HG03432 (cell line): Measurements from ENCODE around the gene WWOX.

ENCODE experiments used
- ATAC-seq: cut with Tn5 transposase; IDR thresholded peaks from one replicate; pipeline ENCODE4 v1.9.1; 2021; ENCODE audit warnings: mild to moderate bottlenecking, moderate library complexity; ENCODE audit not compliant: unreplicated experiment

Gene WWOX

GRCh38 chr16:78993346-78993745 lies 893.9 kb downstream of the WWOX start:
- ATAC-seq: no peak

GRCh38 chr16:78994135-78994745 lies 894.8 kb downstream of the WWOX start:
- no peak for ATAC-seq

- no peak for ATAC-seq
Measured at GRCh38 chr16:78995441-78995840, 896.0 kb downstream of the WWOX start.

- no peak for ATAC-seq
Measured at GRCh38 chr16:78996790-78997189, 897.3 kb downstream of the WWOX start.

GRCh38 chr16:78998879-78999278 lies 899.4 kb downstream of the WWOX start:
- ATAC-seq: no peak

GRCh38 chr16:79001156-79001967 lies 901.9 kb downstream of the WWOX start:
- no peak for ATAC-seq

GRCh38 chr16:79003026-79003609 lies 903.7 kb downstream of the WWOX start:
- ATAC-seq: no peak

- ATAC-seq: no peak
Measured at GRCh38 chr16:79004309-79004708, 904.9 kb downstream of the WWOX start.

- ATAC-seq: no peak
Measured at GRCh38 chr16:79005096-79005495, 905.6 kb downstream of the WWOX start.

- ATAC-seq: no peak
Measured at GRCh38 chr16:79006206-79006605, 906.8 kb downstream of the WWOX start.

- no peak for ATAC-seq
Measured at GRCh38 chr16:79006765-79007164, 907.3 kb downstream of the WWOX start.

- peak; percentile 77 for ATAC-seq
Measured at GRCh38 chr16:79007614-79008013, 908.2 kb downstream of the WWOX start.

- ATAC-seq: peak; percentile 34
Measured at GRCh38 chr16:79008036-79008868, 908.8 kb downstream of the WWOX start.

- ATAC-seq: no peak
Measured at GRCh38 chr16:79008869-79009179, 909.4 kb downstream of the WWOX start.

GRCh38 chr16:79009896-79010295 lies 910.4 kb downstream of the WWOX start:
- ATAC-seq: no peak

- ATAC-seq: no peak
Measured at GRCh38 chr16:79011282-79011681, 911.8 kb downstream of the WWOX start.

GRCh38 chr16:79012671-79013434 lies 913.4 kb downstream of the WWOX start:
- ATAC-seq: peak; percentile 75

GRCh38 chr16:79013930-79014660 lies 914.6 kb downstream of the WWOX start:
- no peak for ATAC-seq

- no peak for ATAC-seq
Measured at GRCh38 chr16:79018650-79019429, 919.4 kb downstream of the WWOX start.
